LNCAP (cell line): ENCODE measurements around the gene PACS1.
A peak's percentile ranks its signal among the peaks of the same experiment; 100 is the strongest.

Source experiments
- CTCF ChIP-seq: fragments of 450-650 bp; IDR thresholded peaks from 2 replicates; pipeline ENCODE4 v1.5.1; 2017; ENCODE audit warnings: mild to moderate bottlenecking

PACS1 gene

GRCh38 chr11:66278363-66279091 is 208.5 kb downstream of the PACS1 start:
- TF ChIP-seq CTCF: no peak

- TF ChIP-seq CTCF: no peak
These were observed 209.1 kb downstream of the PACS1 start for GRCh38 chr11:66279092-66279734.

- TF ChIP-seq CTCF: no peak
These were observed 210.4 kb downstream of the PACS1 start for GRCh38 chr11:66280428-66280827.

- TF ChIP-seq CTCF: no peak
These were observed 210.9 kb downstream of the PACS1 start for GRCh38 chr11:66281001-66281400.

- no peak for TF ChIP-seq CTCF
These were observed 211.8 kb downstream of the PACS1 start for GRCh38 chr11:66281776-66282467.

GRCh38 chr11:66282468-66283455 is 212.7 kb downstream of the PACS1 start:
- peak; percentile 97 for TF ChIP-seq CTCF

- TF ChIP-seq CTCF: no peak
These were observed 213.5 kb downstream of the PACS1 start for GRCh38 chr11:66283461-66284105.
